Upper lobe of left lung (tissue), 4 donors: ENCODE results near the gene COMMD2.

Experiments used
- EP300 ChIP-seq, 4 donors: sonication (generic); formaldehyde crosslinking; IDR thresholded peaks; one replicate each; pipeline ENCODE4 v1.5.1; 2017; ENCODE audit warnings: antibody characterized with exemption in 4 of 4, control low read depth in 2 of 4
- POLR2AphosphoS5 ChIP-seq, 2 donors: sonication (generic); formaldehyde crosslinking; IDR thresholded peaks; one replicate each; pipeline ENCODE4 v1.5.1; 2017; ENCODE audit warnings: antibody characterized with exemption in 2 of 2
- TF ChIP-seq, protein P1 (sequence below), 6 experiments: fragments of 450-650 bp in 4 of 6; fragments of 200-600 bp in 2 of 6; sonication (generic) in 2 of 6; IDR thresholded peaks; one replicate each; pipeline ENCODE4 v1.5.1; 2016 to 2019; ENCODE audit warnings: antibody characterized with exemption in 6 of 6

GRCh38 chr3:149777414-149778214 is 25.3 kb upstream of the COMMD2 start:
- TF ChIP-seq, protein P1, sequence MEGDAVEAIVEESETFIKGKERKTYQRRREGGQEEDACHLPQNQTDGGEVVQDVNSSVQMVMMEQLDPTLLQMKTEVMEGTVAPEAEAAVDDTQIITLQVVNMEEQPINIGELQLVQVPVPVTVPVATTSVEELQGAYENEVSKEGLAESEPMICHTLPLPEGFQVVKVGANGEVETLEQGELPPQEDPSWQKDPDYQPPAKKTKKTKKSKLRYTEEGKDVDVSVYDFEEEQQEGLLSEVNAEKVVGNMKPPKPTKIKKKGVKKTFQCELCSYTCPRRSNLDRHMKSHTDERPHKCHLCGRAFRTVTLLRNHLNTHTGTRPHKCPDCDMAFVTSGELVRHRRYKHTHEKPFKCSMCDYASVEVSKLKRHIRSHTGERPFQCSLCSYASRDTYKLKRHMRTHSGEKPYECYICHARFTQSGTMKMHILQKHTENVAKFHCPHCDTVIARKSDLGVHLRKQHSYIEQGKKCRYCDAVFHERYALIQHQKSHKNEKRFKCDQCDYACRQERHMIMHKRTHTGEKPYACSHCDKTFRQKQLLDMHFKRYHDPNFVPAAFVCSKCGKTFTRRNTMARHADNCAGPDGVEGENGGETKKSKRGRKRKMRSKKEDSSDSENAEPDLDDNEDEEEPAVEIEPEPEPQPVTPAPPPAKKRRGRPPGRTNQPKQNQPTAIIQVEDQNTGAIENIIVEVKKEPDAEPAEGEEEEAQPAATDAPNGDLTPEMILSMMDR (IDR thresholded peaks at IDR 0.05): no peak
- no peak for TF ChIP-seq POLR2AphosphoS5 (IDR thresholded peaks at IDR 0.05)
- no peak for TF ChIP-seq EP300 (IDR thresholded peaks at IDR 0.05)
